Lung (tissue), 12 donors: ENCODE measurements around the gene GATA3. TPM values are rescaled to one million over a fixed set of nuclear protein-coding genes. Genes with fewer than 3 reads are reported as not detected.
A peak's percentile ranks its signal among the peaks of the same experiment; 100 is the strongest.

Experiments
- ATAC-seq: fragments of 200-7000 bp; cut with Tn5 transposase; one replicate; pipeline ENCODE4 v1.9.1; 2020; ENCODE audit warnings: moderate number of reproducible peaks; ENCODE audit not compliant: insufficient read depth, low FRiP score
- DNase-seq, 3 donors: peaks; one replicate each; pipeline ENCODE4 v3.0.0-alpha.2; 2013 to 2017
- H3K27ac ChIP-seq, 2 donors: one replicate each; pipeline ENCODE4 v1.5.1; 2013; ENCODE audit warnings: mild to moderate bottlenecking in 2 of 2, moderate library complexity in 2 of 2, control low read depth in 1 of 2, inconsistent platforms in 1 of 2, low read depth in 1 of 2, low read length in 1 of 2
- H3K27me3 ChIP-seq, 3 donors: one replicate each; pipeline ENCODE4 v1.5.1; 2013; ENCODE audit warnings: low read length in 2 of 3; ENCODE audit not compliant: control insufficient read depth in 3 of 3, insufficient read depth in 3 of 3
- H3K36me3 ChIP-seq, 4 donors: one replicate each; pipeline ENCODE4 v1.5.1; 2013; ENCODE audit warnings: low read length in 4 of 4, mild to moderate bottlenecking in 1 of 4, moderate library complexity in 1 of 4; ENCODE audit not compliant: control insufficient read depth in 4 of 4, insufficient read depth in 4 of 4
- H3K4me1 ChIP-seq, 5 donors: one replicate each; pipeline ENCODE4 v1.5.1; 2013; ENCODE audit warnings: low read length in 5 of 5, mild to moderate bottlenecking in 2 of 5, moderate library complexity in 1 of 5; ENCODE audit not compliant: control insufficient read depth in 5 of 5, insufficient read depth in 5 of 5
- H3K4me3 ChIP-seq: one replicate; pipeline ENCODE4 v1.5.1; 2013; ENCODE audit warnings: mild to moderate bottlenecking, control low read depth, moderate library complexity
- H3K9ac ChIP-seq, 2 donors: one replicate each; pipeline ENCODE4 v1.5.1; 2013; ENCODE audit warnings: low read length in 2 of 2, control low read depth in 1 of 2; ENCODE audit not compliant: insufficient read depth in 1 of 2
- H3K9me3 ChIP-seq, 4 donors: one replicate each; pipeline ENCODE4 v1.5.1; 2013; ENCODE audit warnings: low read length in 3 of 4, mild to moderate bottlenecking in 1 of 4, moderate library complexity in 1 of 4; ENCODE audit not compliant: control insufficient read depth in 4 of 4, insufficient read depth in 3 of 4
- CTCF ChIP-seq: IDR thresholded peaks from 2 replicates; pipeline ENCODE4 v1.5.1; 2012; ENCODE audit warnings: mild to moderate bottlenecking; ENCODE audit errors: control extremely low read depth, extremely low read depth
- WGBS, 2 donors: extraction: QIAGEN DNeasy Blood & Tissue Kit; methylation state at CpG; one replicate each; pipeline ENCODE4 v1.1.7; 2013; 5-methylcytosine and 5-hydroxymethylcytosine counted together
- polyA plus RNA-seq, 2 donors: library from polyadenylated mRNA; stranded (reverse); fragments of 200-250 nt; gene quantifications; one replicate each; pipeline ENCODE4 v1.2.1, GENCODE V29; 2013
- total RNA-seq, 2 donors: library from RNA; depleted of rRNA in 1 of 2; stranded (reverse); fragments of >200 nt in 1 of 2; gene quantifications; one replicate each; pipeline ENCODE4 v1.2.1, GENCODE V29; 2014 to 2021
- donor health status: control.
- donor health status: control.
- donor health status: Bipolar disorder and iron deficiency.
- donor health status: healthy.
- donor health status: DM: yes; HTN: yes; CAD: no.

The GATA3 gene
- total and polyA plus RNA-seq, 4 donors: 0.94 to 3.4 (median 1.8) TPM

- Histone ChIP-seq H3K4me3 (no peak overlapping the region), H3K9ac (no peak overlapping the region), H3K36me3 (no peaks in the 10 kb centered on the region), H3K9me3 (peaks cover 0 to 10% (median 0%) of the 10 kb centered on the region in 4 donors), H3K4me1 (peaks cover 0 to 6% (median 0%) of the 10 kb centered on the region in 5 donors), H3K27me3 (peaks cover 10 to 100% (median 98%) of the 10 kb centered on the region in 3 donors), H3K27ac (no peak overlapping the region)
- DNase-seq (peak in 1 of 3 donors; percentile 11), ATAC-seq (no peak)
- no peak for TF ChIP-seq CTCF
- 6 to 8% methylated on average over 35 of the region's 35 CpGs for WGBS, 2 donors
These were observed 11.5 kb upstream of the GATA3 start for GRCh38 chr10:8042721-8043568.

GRCh38 chr10:8043569-8044306, 10.8 kb upstream of the GATA3 start:
- WGBS, 2 donors: 7 to 8% methylated on average over 28 to 31 of the region's 31 CpGs
- Histone ChIP-seq H3K36me3 (no peaks in the 10 kb centered on the region), H3K4me3 (no peak overlapping the region), H3K27ac (no peak overlapping the region), H3K9me3 (peaks cover 0 to 10% (median 0%) of the 10 kb centered on the region in 4 donors), H3K9ac (no peak overlapping the region), H3K4me1 (peaks cover 0 to 6% (median 0%) of the 10 kb centered on the region in 5 donors), H3K27me3 (peaks cover 10 to 100% (median 97%) of the 10 kb centered on the region in 3 donors)
- ATAC-seq: no peak
- TF ChIP-seq CTCF: no peak
- DNase-seq: peak in 2 of 3 donors; percentile 26 to 42

- ATAC-seq: no peak
- Histone ChIP-seq H3K27me3 (peaks cover 10 to 99% (median 94%) of the 10 kb centered on the region in 3 donors), H3K4me1 (peaks cover 0 to 10% (median 0%) of the 10 kb centered on the region in 5 donors), H3K9ac (no peak overlapping the region), H3K27ac (no peak overlapping the region), H3K4me3 (no peak overlapping the region), H3K36me3 (no peaks in the 10 kb centered on the region), H3K9me3 (peaks cover 0 to 10% (median 0%) of the 10 kb centered on the region in 4 donors)
- no peak for TF ChIP-seq CTCF
- 8 to 14% methylated on average over 12 of the region's 12 CpGs for WGBS, 2 donors
- peak in 1 of 3 donors; percentile 6 for DNase-seq
These were observed 10.1 kb upstream of the GATA3 start for GRCh38 chr10:8044331-8044907.
